Midbrain (tissue), 1 donor: Measurements from ENCODE around the gene SRSF3.
"Not testable (repeated sequence)": the region's sequence is repeated elsewhere in the genome, so short reads cannot be mapped to it uniquely, and the experiment has no call there.

Source experiments
- DNase-seq: peaks from one replicate; lab custom pipeline; 2025; lab: John Stamatoyannopoulos, UW

SRSF3 gene

DNA sequence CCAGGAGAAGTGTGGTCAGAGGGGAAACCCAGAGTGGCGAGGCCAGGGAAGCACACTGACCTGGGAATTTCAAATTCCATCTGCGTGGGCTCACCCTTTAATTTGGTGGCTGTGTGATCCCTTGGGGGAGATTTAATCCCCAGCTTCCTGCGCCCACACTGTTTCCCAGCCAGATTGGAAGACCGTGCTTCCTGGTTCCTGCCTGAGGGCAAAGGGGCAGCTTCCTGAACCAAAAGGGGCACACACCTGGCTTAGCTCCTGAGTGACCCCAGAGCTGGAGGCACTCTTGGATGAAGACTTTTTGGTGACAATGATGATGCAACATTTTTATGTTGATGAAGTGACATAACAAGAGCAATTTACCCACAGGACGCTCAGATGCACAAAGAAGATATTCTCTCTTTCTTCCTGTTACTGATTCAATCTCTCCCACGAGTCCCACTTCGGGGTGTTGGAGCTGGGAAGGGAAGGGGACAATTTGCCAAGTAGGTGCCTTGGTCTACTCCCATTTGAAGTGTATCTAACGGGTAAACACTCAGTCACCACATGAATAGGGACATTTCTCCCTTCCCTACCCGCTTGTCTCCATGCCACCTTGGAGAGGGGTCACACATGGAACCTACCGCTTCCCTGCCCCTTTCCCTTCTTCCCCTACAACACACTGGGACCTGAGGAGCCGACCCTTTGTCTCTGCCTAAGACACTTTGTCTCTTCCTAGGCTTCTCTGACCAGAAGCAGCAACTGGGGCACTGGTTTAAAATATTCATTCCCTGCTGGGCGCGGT lies 55.7 kb downstream of the SRSF3 start:
- no peak for DNase-seq

GRCh38 chr6:36650848-36651478 lies 56.8 kb downstream of the SRSF3 start:
- DNase-seq, result no peak

DNA sequence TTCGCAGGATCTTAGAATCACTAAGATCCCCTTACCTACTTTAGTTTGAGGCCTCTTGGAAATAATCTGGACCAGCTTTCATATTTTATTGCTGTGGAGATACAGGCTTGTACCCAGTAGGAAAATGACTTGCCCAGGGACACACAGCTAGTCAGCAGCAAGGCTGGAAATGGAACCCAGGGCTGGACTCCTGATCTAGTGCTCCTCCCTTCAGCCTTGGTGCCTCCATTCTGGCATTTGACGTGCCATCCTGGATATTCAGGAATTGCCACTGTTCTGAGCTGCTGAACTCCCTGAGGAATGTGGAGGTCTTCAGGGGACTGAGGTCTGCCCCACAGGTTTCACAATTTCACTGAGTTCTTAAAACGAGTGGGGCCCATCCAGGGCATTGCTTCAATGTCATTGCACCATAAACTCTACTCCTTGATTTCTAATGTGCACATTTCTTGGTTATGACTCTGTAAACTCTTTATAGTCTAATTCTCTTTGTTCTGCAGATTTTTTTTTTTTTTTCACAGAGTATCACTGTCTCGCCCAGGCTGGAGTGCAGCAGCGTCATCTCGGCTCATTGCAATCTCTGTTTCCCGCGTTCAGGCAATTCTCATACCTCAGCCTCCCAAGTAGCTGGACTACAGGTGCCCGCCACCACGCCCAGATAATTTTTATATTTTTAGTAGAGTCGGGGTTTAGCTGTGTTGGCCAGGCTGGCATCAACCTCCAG lies 57.7 kb downstream of the SRSF3 start:
- no peak for DNase-seq

DNA sequence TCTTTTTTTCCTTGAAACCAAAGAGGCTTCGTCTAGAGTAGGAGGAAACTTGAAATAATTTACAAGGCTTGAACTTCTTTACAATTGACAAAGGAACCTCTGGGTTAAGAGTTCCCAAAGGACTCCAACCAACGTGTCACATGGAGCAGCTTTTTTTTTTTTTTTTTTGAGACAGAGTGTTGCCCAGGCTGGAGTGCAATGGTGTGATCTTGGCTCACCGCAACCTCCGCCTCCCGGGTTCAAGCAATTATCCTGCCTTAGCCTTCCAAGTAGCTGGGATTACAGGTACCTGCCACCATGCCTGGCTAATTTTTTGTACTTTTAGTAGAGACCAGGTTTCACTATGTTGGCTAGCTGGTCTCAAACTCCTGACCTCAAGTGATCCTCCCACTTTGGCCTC lies 60.3 kb downstream of the SRSF3 start:
- not testable (repeated sequence) for DNase-seq
